Stimulated activated CD4-positive, alpha-beta T cell treated with anti-CD3 and anti-CD28 coated beads, Interleukin-4, amount 100 ng/mL, for 24 hours (primary cell): ENCODE results near the gene VAV2.

Source experiments
- DNase-seq: peaks from one replicate; pipeline ENCODE4 v3.0.0-alpha.2; 2020

Gene VAV2

GRCh38 chr9:133812077-133812868 lies 179.9 kb downstream of the VAV2 start:
- DNase-seq = no peak

- no peak for DNase-seq
Measured at GRCh38 chr9:133811471-133811870, 180.7 kb downstream of the VAV2 start.

GRCh38 chr9:133810556-133811195 lies 181.4 kb downstream of the VAV2 start:
- DNase-seq = no peak

- no peak for DNase-seq
Measured at GRCh38 chr9:133809335-133809734, 182.8 kb downstream of the VAV2 start.

- no peak for DNase-seq
Measured at GRCh38 chr9:133807818-133808217, 184.3 kb downstream of the VAV2 start.

GRCh38 chr9:133807037-133807436 lies 185.1 kb downstream of the VAV2 start:
- DNase-seq = no peak

GRCh38 chr9:133806623-133807010 lies 185.5 kb downstream of the VAV2 start:
- no peak for DNase-seq

- no peak for DNase-seq
Measured at GRCh38 chr9:133805876-133806622, 186.1 kb downstream of the VAV2 start.

- DNase-seq = no peak
Measured at GRCh38 chr9:133804199-133804598, 187.9 kb downstream of the VAV2 start.

- no peak for DNase-seq
Measured at GRCh38 chr9:133803745-133804144, 188.4 kb downstream of the VAV2 start.

- DNase-seq = no peak
Measured at GRCh38 chr9:133803028-133803585, 189.0 kb downstream of the VAV2 start.

GRCh38 chr9:133801739-133802138 lies 190.4 kb downstream of the VAV2 start:
- no peak for DNase-seq

- DNase-seq = no peak
Measured at GRCh38 chr9:133800266-133800665, 191.9 kb downstream of the VAV2 start.

- no peak for DNase-seq
Measured at GRCh38 chr9:133799716-133800115, 192.4 kb downstream of the VAV2 start.

- DNase-seq = no peak
Measured at GRCh38 chr9:133799106-133799505, 193.0 kb downstream of the VAV2 start.

GRCh38 chr9:133798160-133798559 lies 194.0 kb downstream of the VAV2 start:
- DNase-seq = no peak

GRCh38 chr9:133797406-133798105 lies 194.6 kb downstream of the VAV2 start:
- no peak for DNase-seq

GRCh38 chr9:133796562-133796961 lies 195.6 kb downstream of the VAV2 start:
- no peak for DNase-seq

- DNase-seq = no peak
Measured at GRCh38 chr9:133795049-133795448, 197.1 kb downstream of the VAV2 start.

- no peak for DNase-seq
Measured at GRCh38 chr9:133794016-133794760, 197.9 kb downstream of the VAV2 start.

- DNase-seq = no peak
Measured at GRCh38 chr9:133793471-133793870, 198.7 kb downstream of the VAV2 start.
